Measurements from ENCODE around the gene PKN1. TPM values are rescaled to one million over a fixed set of nuclear protein-coding genes. Genes with fewer than 3 reads are reported as not detected.
A peak's percentile ranks its signal among the peaks of the same experiment; 100 is the strongest.

PKN1 gene
- total and polyA plus RNA-seq, 2 of the 13 experiments (the other 11 are each of a cell fraction or from before 2014, with no cell fraction given): 45.7 to 54.5 TPM

DNA sequence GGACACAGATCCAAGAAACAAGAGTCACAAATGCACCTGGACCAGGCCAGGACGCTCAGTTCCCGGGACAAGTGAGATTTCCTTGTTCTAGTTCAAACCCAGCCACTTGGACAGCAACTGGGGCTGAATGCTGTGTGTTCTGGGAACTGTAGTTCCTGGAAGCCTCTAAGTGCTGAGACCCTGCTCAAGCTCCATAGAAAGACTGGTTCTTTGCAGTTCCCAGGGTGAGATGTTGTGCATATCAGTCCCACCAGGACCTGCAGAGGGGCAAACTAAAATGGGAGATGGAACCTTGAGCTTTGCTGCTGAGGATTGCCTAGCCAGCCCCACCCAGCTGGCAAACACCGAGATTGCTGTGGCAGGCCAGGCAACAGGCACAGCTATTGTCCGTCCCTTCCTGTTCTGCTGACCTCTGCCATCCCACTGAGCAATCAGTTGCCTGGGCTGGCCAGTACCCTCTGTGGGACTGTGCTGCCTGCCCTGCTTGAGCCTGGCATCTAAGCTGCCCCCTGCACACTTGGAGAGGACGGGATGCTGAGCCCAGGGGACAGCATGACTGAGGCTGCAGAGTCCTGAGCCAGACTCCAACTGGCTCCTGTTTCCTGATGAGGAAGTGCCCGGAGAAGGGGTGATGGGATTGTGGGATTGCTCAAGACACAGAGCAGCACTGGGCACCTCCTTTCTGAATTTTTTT is 64.3 kb downstream of the PKN1 start (continued):
- 0 out of 2 replicates have a peak, but pooled peaks have one; percentile 13 for TF ChIP-seq ZNF572 (CRISPR knock-in tag; IDR thresholded peaks at IDR 0.05)
- TF ChIP-seq MBD4 (IDR thresholded peaks at IDR 0.05; ENCODE audit: borderline replicate concordance, low read length): no peak
- TF ChIP-seq ZC3H13 (CRISPR knock-in tag; IDR thresholded peaks at IDR 0.05): no peak
- TF ChIP-seq, protein P1, sequence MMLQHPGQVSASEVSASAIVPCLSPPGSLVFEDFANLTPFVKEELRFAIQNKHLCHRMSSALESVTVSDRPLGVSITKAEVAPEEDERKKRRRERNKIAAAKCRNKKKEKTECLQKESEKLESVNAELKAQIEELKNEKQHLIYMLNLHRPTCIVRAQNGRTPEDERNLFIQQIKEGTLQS (CRISPR knock-in tag; IDR thresholded peaks at IDR 0.05): no peak
- TF ChIP-seq, protein P2, sequence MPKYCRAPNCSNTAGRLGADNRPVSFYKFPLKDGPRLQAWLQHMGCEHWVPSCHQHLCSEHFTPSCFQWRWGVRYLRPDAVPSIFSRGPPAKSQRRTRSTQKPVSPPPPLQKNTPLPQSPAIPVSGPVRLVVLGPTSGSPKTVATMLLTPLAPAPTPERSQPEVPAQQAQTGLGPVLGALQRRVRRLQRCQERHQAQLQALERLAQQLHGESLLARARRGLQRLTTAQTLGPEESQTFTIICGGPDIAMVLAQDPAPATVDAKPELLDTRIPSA (CRISPR knock-in tag; IDR thresholded peaks at IDR 0.05; ENCODE audit: borderline replicate concordance): no peak
- no peak for TF ChIP-seq MZF1 (CRISPR knock-in tag; IDR thresholded peaks at IDR 0.05; ENCODE audit: borderline replicate concordance)
- no peak for TF ChIP-seq NFATC3 (CRISPR knock-in tag; IDR thresholded peaks at IDR 0.05)
- TF ChIP-seq ZNF552 (CRISPR knock-in tag; IDR thresholded peaks at IDR 0.05; ENCODE audit: borderline replicate concordance): no peak
- no peak for TF ChIP-seq LCORL (IDR thresholded peaks at IDR 0.05)
- TF ChIP-seq LCORL (CRISPR knock-in tag; IDR thresholded peaks at IDR 0.05): no peak

DNA sequence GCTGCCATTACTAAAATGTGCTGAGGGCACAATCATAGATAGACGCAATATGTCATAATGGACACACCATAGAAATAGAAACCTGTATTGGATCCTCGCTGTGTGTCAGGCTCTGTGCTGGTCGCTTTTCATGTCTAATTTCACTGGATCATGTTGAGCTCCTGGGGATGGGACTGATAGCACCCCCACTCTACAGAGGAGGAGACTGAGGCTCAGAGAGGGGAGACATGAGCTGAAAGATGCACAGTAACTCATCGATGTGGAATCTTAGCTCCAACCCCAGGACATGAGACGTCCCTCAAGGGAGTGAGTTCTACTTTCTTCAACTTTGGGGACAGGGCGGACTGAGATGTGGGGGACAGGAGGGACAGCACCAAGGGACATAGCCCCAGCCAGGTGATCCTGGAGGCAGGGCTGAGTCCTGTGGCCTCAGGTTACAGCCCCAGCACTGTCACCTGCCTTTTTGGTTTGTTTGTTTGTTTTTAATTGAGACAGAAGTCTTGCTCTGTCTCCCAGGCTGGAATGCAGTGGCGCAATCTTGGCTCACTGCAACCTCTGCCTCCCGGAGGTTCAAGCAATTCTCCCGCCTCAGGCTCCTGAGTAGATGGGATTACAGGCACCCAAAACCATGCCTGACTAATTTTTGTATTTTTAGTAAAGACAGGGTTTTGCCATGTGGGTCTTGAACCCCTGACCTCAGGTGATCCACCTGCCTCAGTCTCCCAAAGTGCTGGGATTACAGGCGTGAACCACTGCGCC is 69.4 kb downstream of the PKN1 start:
- peak; percentile 70 for DNase-seq (ENCODE audit: low spot score)
- TF ChIP-seq, protein P3, sequence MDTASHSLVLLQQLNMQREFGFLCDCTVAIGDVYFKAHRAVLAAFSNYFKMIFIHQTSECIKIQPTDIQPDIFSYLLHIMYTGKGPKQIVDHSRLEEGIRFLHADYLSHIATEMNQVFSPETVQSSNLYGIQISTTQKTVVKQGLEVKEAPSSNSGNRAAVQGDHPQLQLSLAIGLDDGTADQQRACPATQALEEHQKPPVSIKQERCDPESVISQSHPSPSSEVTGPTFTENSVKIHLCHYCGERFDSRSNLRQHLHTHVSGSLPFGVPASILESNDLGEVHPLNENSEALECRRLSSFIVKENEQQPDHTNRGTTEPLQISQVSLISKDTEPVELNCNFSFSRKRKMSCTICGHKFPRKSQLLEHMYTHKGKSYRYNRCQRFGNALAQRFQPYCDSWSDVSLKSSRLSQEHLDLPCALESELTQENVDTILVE (CRISPR knock-in tag; IDR thresholded peaks at IDR 0.05): no peak
- TF ChIP-seq SSRP1 (CRISPR knock-in tag; IDR thresholded peaks at IDR 0.05) (no peak), HOXA3 (CRISPR knock-in tag; IDR thresholded peaks at IDR 0.05) (no peak), NFE2L1 (CRISPR knock-in tag; IDR thresholded peaks at IDR 0.05; ENCODE audit: borderline replicate concordance) (no peak)
- TF ChIP-seq, protein P4, sequence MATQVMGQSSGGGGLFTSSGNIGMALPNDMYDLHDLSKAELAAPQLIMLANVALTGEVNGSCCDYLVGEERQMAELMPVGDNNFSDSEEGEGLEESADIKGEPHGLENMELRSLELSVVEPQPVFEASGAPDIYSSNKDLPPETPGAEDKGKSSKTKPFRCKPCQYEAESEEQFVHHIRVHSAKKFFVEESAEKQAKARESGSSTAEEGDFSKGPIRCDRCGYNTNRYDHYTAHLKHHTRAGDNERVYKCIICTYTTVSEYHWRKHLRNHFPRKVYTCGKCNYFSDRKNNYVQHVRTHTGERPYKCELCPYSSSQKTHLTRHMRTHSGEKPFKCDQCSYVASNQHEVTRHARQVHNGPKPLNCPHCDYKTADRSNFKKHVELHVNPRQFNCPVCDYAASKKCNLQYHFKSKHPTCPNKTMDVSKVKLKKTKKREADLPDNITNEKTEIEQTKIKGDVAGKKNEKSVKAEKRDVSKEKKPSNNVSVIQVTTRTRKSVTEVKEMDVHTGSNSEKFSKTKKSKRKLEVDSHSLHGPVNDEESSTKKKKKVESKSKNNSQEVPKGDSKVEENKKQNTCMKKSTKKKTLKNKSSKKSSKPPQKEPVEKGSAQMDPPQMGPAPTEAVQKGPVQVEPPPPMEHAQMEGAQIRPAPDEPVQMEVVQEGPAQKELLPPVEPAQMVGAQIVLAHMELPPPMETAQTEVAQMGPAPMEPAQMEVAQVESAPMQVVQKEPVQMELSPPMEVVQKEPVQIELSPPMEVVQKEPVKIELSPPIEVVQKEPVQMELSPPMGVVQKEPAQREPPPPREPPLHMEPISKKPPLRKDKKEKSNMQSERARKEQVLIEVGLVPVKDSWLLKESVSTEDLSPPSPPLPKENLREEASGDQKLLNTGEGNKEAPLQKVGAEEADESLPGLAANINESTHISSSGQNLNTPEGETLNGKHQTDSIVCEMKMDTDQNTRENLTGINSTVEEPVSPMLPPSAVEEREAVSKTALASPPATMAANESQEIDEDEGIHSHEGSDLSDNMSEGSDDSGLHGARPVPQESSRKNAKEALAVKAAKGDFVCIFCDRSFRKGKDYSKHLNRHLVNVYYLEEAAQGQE (IDR thresholded peaks at IDR 0.05; ENCODE audit: borderline replicate concordance in 1 of 2, low read depth in 1 of 2, low read length in 2 of 2): no peak

More for the DNA sequence above, 69.4 kb downstream of the PKN1 start:
- FAIRE-seq (peak; percentile 80), ATAC-seq (peak; percentile 50)
- in situ Hi-C loops (cut with HindIII; ENCODE audit: extremely low pct_ligation_motif_present, low pct_unique_long_range_greater_than_20kb) (loop anchor here (5.0 kb wide), 1 partner anchor 45 kb away; no protein-coding TSS in a partner anchor), intact Hi-C loops (cut with micrococcal nuclease; ENCODE audit: unreplicated experiment) (no loop called here)
- H3K9ac ChIP-seq (ENCODE audit: insufficient read depth, low read depth, low read length): no peak overlapping the region
- H2AFZ ChIP-seq (ENCODE audit: low read length): no peak overlapping the region
- no peaks in the 10 kb centered on the region for H3K9me3 ChIP-seq (ENCODE audit: low read length)
- CTCF ChIA-PET (ENCODE audit: low intra/inter-chr PET ratio, low total read pairs): no interaction called here
- H3K4me3 ChIP-seq (replicated peaks in 1 of 3; ENCODE audit: insufficient read depth in 1 of 3, low read depth in 2 of 3, low read length in 3 of 3): no peak overlapping the region
- H4K20me1 ChIP-seq (ENCODE audit: insufficient read depth, low read length): no peaks in the 10 kb centered on the region
- peaks cover 66% of the 10 kb centered on the region for H3K4me1 ChIP-seq (ENCODE audit: insufficient read depth, low read length)
- H3K27ac ChIP-seq (ENCODE audit: extremely low read length, insufficient read depth, low read length): no peak overlapping the region
- H3K79me2 ChIP-seq (ENCODE audit: insufficient read depth, low read length): no peaks in the 10 kb centered on the region
- H3K4me2 ChIP-seq (ENCODE audit: low read depth, low read length): peak overlapping the region; percentile 34; the same call in 1 of the 2 replicates
- no TSS peak for BruUV-seq (replicated peaks)
- no peaks in the 10 kb centered on the region for H3K36me3 ChIP-seq (replicated peaks in 1 of 2; ENCODE audit: control insufficient read depth in 1 of 2, insufficient read depth in 2 of 2, low read length in 2 of 2)
- WGBS (ENCODE audit: low lambda C conversion rate): 9% methylated on average over 7 of the region's 11 CpGs
- POLR2A ChIA-PET: interaction anchor here (1.4 kb wide), 1 partner anchor 16 kb away, joined by 4 read pairs; the partner anchor contains the start of gene DNAJB1
- H3K27me3 ChIP-seq (ENCODE audit: control insufficient read depth in 1 of 2, insufficient read depth in 2 of 2, low read length in 2 of 2): no peaks in the 10 kb centered on the region

All from HepG2 (cell line).